ENCODE measurements around the gene ACP4. TPM values are rescaled to one million over a fixed set of nuclear protein-coding genes. Genes with fewer than 3 reads are reported as not detected.

Gene ACP4
- total and polyA plus RNA-seq, 2 of the 13 experiments (the other 11 are each of a cell fraction or from before 2014, with no cell fraction given): 0.08 TPM; not detected in 1

GRCh38 chr19:50799547-50799851, 9.3 kb downstream of the ACP4 start:
- H3K27ac ChIP-seq (ENCODE audit: extremely low read length, insufficient read depth, low read length): no peak overlapping the region
- H3K9ac ChIP-seq (ENCODE audit: insufficient read depth, low read depth, low read length): no peak overlapping the region
- TF ChIP-seq ZNF382 (CRISPR knock-in tag; IDR thresholded peaks at IDR 0.05; ENCODE audit: borderline replicate concordance) (no peak), BRF2 (CRISPR knock-in tag; IDR thresholded peaks at IDR 0.05) (no peak), NFATC3 (CRISPR knock-in tag; IDR thresholded peaks at IDR 0.05) (no peak), HNF4A (CRISPR knock-in tag; IDR thresholded peaks at IDR 0.05) (no peak), GTF3A (CRISPR knock-in tag; conservative IDR thresholded peaks at IDR 0.05) (no peak), RBM22 (optimal IDR thresholded peaks at IDR 0.05; ENCODE audit: low read length) (peak; percentile 73), ZFY (CRISPR knock-in tag; IDR thresholded peaks at IDR 0.05) (no peak)
- H3K4me1 ChIP-seq (ENCODE audit: insufficient read depth, low read length): peaks cover 33% of the 10 kb centered on the region
- BruUV-seq (replicated peaks): no TSS peak
- no peaks in the 10 kb centered on the region; a peak in 1 of 5 replicates for H3K27me3 ChIP-seq (ENCODE audit: control insufficient read depth in 1 of 2, insufficient read depth in 2 of 2, low read length in 2 of 2)
- H3K4me3 ChIP-seq (replicated peaks in 1 of 3; ENCODE audit: insufficient read depth in 1 of 3, low read depth in 2 of 3, low read length in 3 of 3): no peak overlapping the region
- DNase-seq (ENCODE audit: low spot score) (no peak), ATAC-seq (no peak), FAIRE-seq (no peak)
- no peak overlapping the region for H3K4me2 ChIP-seq (ENCODE audit: low read depth, low read length)
- no peak overlapping the region for H2AFZ ChIP-seq (ENCODE audit: low read length)
- ChIA-PET CTCF (ENCODE audit: low intra/inter-chr PET ratio, low total read pairs) (no interaction called here), POLR2A (no interaction called here)
- peaks cover 49% of the 10 kb centered on the region for H4K20me1 ChIP-seq (ENCODE audit: insufficient read depth, low read length)
- H3K79me2 ChIP-seq (ENCODE audit: insufficient read depth, low read length): peaks cover 38% of the 10 kb centered on the region
- 90% methylated on average over 2 of the region's 3 CpGs for WGBS (ENCODE audit: low lambda C conversion rate)
- H3K36me3 ChIP-seq (replicated peaks in 1 of 2; ENCODE audit: control insufficient read depth in 1 of 2, insufficient read depth in 2 of 2, low read length in 2 of 2): peaks cover 26 to 47% of the 10 kb centered on the region in 2 experiments
- in situ Hi-C loops (cut with HindIII; ENCODE audit: extremely low pct_ligation_motif_present, low pct_unique_long_range_greater_than_20kb): loop anchor here (25.0 kb wide), 1 partner anchor 437 kb away; the partner anchor contains the start of gene NAPSA
- H3K9me3 ChIP-seq (ENCODE audit: low read length): no peaks in the 10 kb centered on the region
- intact Hi-C loops (cut with micrococcal nuclease; ENCODE audit: unreplicated experiment): no loop called here

GRCh38 chr19:50801107-50801506, 10.9 kb downstream of the ACP4 start:
- intact Hi-C loops (cut with micrococcal nuclease; ENCODE audit: unreplicated experiment): no loop called here
- TSS peak; percentile 30 for BruUV-seq (replicated peaks)
- in situ Hi-C loops (cut with HindIII; ENCODE audit: extremely low pct_ligation_motif_present, low pct_unique_long_range_greater_than_20kb): no loop called here
- H3K4me2 ChIP-seq (ENCODE audit: low read depth, low read length): no peak overlapping the region
- FAIRE-seq (no peak), ATAC-seq (no peak), DNase-seq (ENCODE audit: low spot score) (no peak)
- 91% methylated on average over 8 of the region's 8 CpGs for WGBS (ENCODE audit: low lambda C conversion rate)
- H3K4me3 ChIP-seq (replicated peaks in 1 of 3; ENCODE audit: insufficient read depth in 1 of 3, low read depth in 2 of 3, low read length in 3 of 3): no peak overlapping the region; a peak in 1 of 6 replicates
- no peak overlapping the region for H2AFZ ChIP-seq (ENCODE audit: low read length)
- H4K20me1 ChIP-seq (ENCODE audit: insufficient read depth, low read length): peaks cover 45% of the 10 kb centered on the region
- no peaks in the 10 kb centered on the region; a peak in 1 of 5 replicates for H3K27me3 ChIP-seq (ENCODE audit: control insufficient read depth in 1 of 2, insufficient read depth in 2 of 2, low read length in 2 of 2)
- H3K9ac ChIP-seq (ENCODE audit: insufficient read depth, low read depth, low read length): no peak overlapping the region
- ChIA-PET POLR2A (interaction anchor here (0.7 kb wide), 2 partner anchors 12 to 23 kb away, joined by 3 read pairs; no protein-coding TSS in a partner anchor), CTCF (ENCODE audit: low intra/inter-chr PET ratio, low total read pairs) (no interaction called here)
- no peak overlapping the region for H3K27ac ChIP-seq (ENCODE audit: extremely low read length, insufficient read depth, low read length)
- peaks cover 38% of the 10 kb centered on the region for H3K79me2 ChIP-seq (ENCODE audit: insufficient read depth, low read length)
- TF ChIP-seq FOXP1 (IDR thresholded peaks at IDR 0.05) (no peak), FOXP1 (CRISPR knock-in tag; IDR thresholded peaks at IDR 0.05) (no peak), ZBTB33 (CRISPR knock-in tag; IDR thresholded peaks at IDR 0.05) (peak; percentile 77)
- no peaks in the 10 kb centered on the region for H3K9me3 ChIP-seq (ENCODE audit: low read length)
- H3K36me3 ChIP-seq (replicated peaks in 1 of 2; ENCODE audit: control insufficient read depth in 1 of 2, insufficient read depth in 2 of 2, low read length in 2 of 2): peaks cover 26 to 47% of the 10 kb centered on the region in 2 experiments
- peaks cover 38% of the 10 kb centered on the region for H3K4me1 ChIP-seq (ENCODE audit: insufficient read depth, low read length)

Data from HepG2 (cell line).